ENCODE data around the gene SPRED3. TPM values are rescaled to one million over a fixed set of nuclear protein-coding genes. Genes with fewer than 3 reads are reported as not detected.
"Not testable (repeated sequence)": the region's sequence is repeated elsewhere in the genome, so short reads cannot be mapped to it uniquely, and the experiment has no call there.

The SPRED3 gene
- polyA plus RNA-seq, 1 donor from 2014 or later: 4.9 TPM

DNA sequence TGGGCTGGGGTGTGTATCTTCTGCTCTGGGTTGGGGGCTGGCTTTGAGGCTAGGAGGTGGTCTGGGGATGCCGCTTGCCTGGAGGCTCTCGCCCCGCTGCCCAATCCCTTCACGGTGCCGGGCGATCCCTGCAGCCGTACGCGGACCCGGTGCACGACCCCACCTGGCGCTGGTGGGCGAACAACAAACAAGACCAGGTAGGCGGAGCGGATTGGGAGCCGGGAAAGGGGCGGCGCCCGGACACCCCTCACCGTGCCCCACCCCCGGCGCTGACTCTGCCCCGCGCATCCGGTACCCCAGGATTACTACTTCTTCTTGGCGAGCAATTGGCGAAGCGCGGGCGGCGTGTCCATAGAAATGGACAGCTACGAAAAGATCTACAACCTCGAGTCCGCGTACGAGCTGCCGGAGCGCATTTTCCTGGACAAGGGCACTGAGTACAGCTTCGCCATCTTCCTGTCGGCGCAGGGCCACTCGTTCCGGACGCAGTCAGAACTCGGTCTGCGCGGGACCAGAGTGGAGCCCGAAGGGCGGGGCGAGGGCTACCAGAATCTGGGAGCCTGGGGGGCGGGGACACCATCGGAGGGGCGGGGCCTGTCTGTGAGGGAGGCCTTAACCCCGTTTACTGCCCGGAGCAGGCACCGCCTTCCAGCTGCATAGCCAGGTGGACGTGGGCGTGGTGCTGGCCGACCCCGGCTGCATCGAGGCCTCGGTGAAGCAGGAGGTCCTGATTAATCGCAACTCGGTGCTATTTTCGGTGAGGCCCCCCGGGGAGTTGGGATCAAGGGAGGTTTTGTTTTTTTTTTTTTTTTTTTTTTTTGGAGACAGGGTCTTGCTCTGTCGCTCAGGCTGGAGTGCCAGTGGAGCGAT, 26.2 kb upstream of the SPRED3 start:
- H3K9me2 ChIP-seq (ENCODE audit: insufficient read depth, low read length): no peaks in the 10 kb centered on the region
- H2AFZ ChIP-seq (ENCODE audit: low read depth, low read length): peak overlapping the region; percentile 1
- no peaks in the 10 kb centered on the region for H3K79me2 ChIP-seq (replicated peaks; ENCODE audit: insufficient read depth, low read length)
- H3K9me3 ChIP-seq (ENCODE audit: low read length): no peaks in the 10 kb centered on the region
- peaks cover 23% of the 10 kb centered on the region for H3K27me3 ChIP-seq (ENCODE audit: insufficient read depth, low read depth, low read length)
- no peaks in the 10 kb centered on the region for H3K36me3 ChIP-seq (ENCODE audit: insufficient read depth, low read length)
- H4K20me1 ChIP-seq (ENCODE audit: insufficient read depth): no peaks in the 10 kb centered on the region
- H3K27ac ChIP-seq (ENCODE audit: low read length): no peak overlapping the region
- H3K4me2 ChIP-seq (ENCODE audit: low read length): peak overlapping the region; percentile 78
- H3F3A ChIP-seq (ENCODE audit: insufficient read depth, low read length, poor library complexity, severe bottlenecking): no peaks in the 10 kb centered on the region
- TF ChIP-seq POLR2AphosphoS5 (IDR thresholded peaks at IDR 0.05): peak; percentile 10
- TF ChIP-seq EZH2 (IDR thresholded peaks at IDR 0.05; ENCODE audit: borderline replicate concordance, insufficient read depth, low read length, poor library complexity, severe bottlenecking): no peak
- no peak for TF ChIP-seq MXI1 (conservative IDR thresholded peaks at IDR 0.05; ENCODE audit: poor library complexity, severe bottlenecking)
- TF ChIP-seq SMC3 (conservative IDR thresholded peaks at IDR 0.05; ENCODE audit: poor library complexity): no peak
- TF ChIP-seq, protein P1, sequence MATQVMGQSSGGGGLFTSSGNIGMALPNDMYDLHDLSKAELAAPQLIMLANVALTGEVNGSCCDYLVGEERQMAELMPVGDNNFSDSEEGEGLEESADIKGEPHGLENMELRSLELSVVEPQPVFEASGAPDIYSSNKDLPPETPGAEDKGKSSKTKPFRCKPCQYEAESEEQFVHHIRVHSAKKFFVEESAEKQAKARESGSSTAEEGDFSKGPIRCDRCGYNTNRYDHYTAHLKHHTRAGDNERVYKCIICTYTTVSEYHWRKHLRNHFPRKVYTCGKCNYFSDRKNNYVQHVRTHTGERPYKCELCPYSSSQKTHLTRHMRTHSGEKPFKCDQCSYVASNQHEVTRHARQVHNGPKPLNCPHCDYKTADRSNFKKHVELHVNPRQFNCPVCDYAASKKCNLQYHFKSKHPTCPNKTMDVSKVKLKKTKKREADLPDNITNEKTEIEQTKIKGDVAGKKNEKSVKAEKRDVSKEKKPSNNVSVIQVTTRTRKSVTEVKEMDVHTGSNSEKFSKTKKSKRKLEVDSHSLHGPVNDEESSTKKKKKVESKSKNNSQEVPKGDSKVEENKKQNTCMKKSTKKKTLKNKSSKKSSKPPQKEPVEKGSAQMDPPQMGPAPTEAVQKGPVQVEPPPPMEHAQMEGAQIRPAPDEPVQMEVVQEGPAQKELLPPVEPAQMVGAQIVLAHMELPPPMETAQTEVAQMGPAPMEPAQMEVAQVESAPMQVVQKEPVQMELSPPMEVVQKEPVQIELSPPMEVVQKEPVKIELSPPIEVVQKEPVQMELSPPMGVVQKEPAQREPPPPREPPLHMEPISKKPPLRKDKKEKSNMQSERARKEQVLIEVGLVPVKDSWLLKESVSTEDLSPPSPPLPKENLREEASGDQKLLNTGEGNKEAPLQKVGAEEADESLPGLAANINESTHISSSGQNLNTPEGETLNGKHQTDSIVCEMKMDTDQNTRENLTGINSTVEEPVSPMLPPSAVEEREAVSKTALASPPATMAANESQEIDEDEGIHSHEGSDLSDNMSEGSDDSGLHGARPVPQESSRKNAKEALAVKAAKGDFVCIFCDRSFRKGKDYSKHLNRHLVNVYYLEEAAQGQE (IDR thresholded peaks at IDR 0.05; ENCODE audit: borderline replicate concordance): no peak
- TF ChIP-seq TAF1 (IDR thresholded peaks at IDR 0.05; ENCODE audit: low read depth): no peak
- H3K9ac ChIP-seq (ENCODE audit: low read length): peak overlapping the region; percentile 53
- H3K4me3 ChIP-seq (ENCODE audit: low read length): peak overlapping the region; percentile 88

- H3K9ac ChIP-seq (ENCODE audit: low read length); H4K20me1 ChIP-seq (ENCODE audit: insufficient read depth); H3K27ac ChIP-seq (ENCODE audit: low read length); H3K36me3 ChIP-seq (ENCODE audit: insufficient read depth, low read length); H3F3A ChIP-seq (ENCODE audit: insufficient read depth, low read length, poor library complexity, severe bottlenecking); H3K9me3 ChIP-seq (ENCODE audit: low read length); H3K9me2 ChIP-seq (ENCODE audit: insufficient read depth, low read length); H3K79me2 ChIP-seq (replicated peaks; ENCODE audit: insufficient read depth, low read length); H2AFZ ChIP-seq (ENCODE audit: low read depth, low read length): not testable (repeated sequence)
- H3K4me2 ChIP-seq (ENCODE audit: low read length): peak overlapping the region; percentile 78
- H3K27me3 ChIP-seq (ENCODE audit: insufficient read depth, low read depth, low read length): peaks cover 23% of the 10 kb centered on the region
- peak overlapping the region; percentile 88 for H3K4me3 ChIP-seq (ENCODE audit: low read length)
Observed at GRCh38 chr19:38362946-38363688, 25.4 kb upstream of the SPRED3 start.

DNA sequence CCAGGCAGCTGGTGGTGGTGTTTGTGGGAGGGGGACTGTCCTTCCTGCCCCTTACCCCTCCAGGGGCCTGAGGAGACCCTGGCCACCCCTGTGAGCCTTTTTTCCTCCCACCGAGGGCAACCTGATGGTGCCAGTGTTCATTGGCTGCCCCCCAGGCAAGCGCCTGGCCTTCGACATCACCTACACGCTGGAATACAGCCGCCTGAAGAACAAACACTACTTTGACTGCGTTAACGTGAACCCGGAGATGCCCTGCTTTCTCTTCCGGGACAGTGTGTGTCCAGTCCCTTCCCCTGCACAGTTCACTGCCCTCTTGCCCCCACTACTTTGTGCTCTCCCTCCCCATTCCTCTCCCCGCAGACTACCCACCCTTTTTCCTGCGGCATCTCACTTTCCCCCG, 21.5 kb upstream of the SPRED3 start:
- H3K79me2 ChIP-seq (replicated peaks; ENCODE audit: insufficient read depth, low read length): no peaks in the 10 kb centered on the region
- no peaks in the 10 kb centered on the region for H3K36me3 ChIP-seq (ENCODE audit: insufficient read depth, low read length)
- no peak overlapping the region for H3K4me2 ChIP-seq (ENCODE audit: low read length)
- no peaks in the 10 kb centered on the region for H3K9me2 ChIP-seq (ENCODE audit: insufficient read depth, low read length)
- no peaks in the 10 kb centered on the region for H3K9me3 ChIP-seq (ENCODE audit: low read length)
- no peaks in the 10 kb centered on the region for H3F3A ChIP-seq (ENCODE audit: insufficient read depth, low read length, poor library complexity, severe bottlenecking)
- no peak for TF ChIP-seq SMC3 (conservative IDR thresholded peaks at IDR 0.05; ENCODE audit: poor library complexity)
- no peak for TF ChIP-seq RAD21 (conservative IDR thresholded peaks at IDR 0.05)
- TF ChIP-seq TAF1 (IDR thresholded peaks at IDR 0.05; ENCODE audit: low read depth): no peak
- no peak for TF ChIP-seq EP300 (conservative IDR thresholded peaks at IDR 0.05; ENCODE audit: poor library complexity, severe bottlenecking)
- no peak for TF ChIP-seq POLR2AphosphoS5 (IDR thresholded peaks at IDR 0.05)
- TF ChIP-seq EZH2 (IDR thresholded peaks at IDR 0.05; ENCODE audit: borderline replicate concordance, insufficient read depth, low read length, poor library complexity, severe bottlenecking): no peak
- TF ChIP-seq CTCF (IDR thresholded peaks at IDR 0.05; ENCODE audit: poor library complexity, severe bottlenecking): no peak
- TF ChIP-seq, protein P1 (IDR thresholded peaks at IDR 0.05; ENCODE audit: borderline replicate concordance): no peak
- TF ChIP-seq MXI1 (conservative IDR thresholded peaks at IDR 0.05; ENCODE audit: poor library complexity, severe bottlenecking): no peak
- peaks cover 8% of the 10 kb centered on the region for H3K27me3 ChIP-seq (ENCODE audit: insufficient read depth, low read depth, low read length)
- no peak overlapping the region for H3K9ac ChIP-seq (ENCODE audit: low read length)
- no peak overlapping the region for H2AFZ ChIP-seq (ENCODE audit: low read depth, low read length)
- no peak overlapping the region for H3K27ac ChIP-seq (ENCODE audit: low read length)
- no peaks in the 10 kb centered on the region for H4K20me1 ChIP-seq (ENCODE audit: insufficient read depth)
- H3K4me3 ChIP-seq (ENCODE audit: low read length): no peak overlapping the region

Data from neural cell (in vitro differentiated cells).